Osteocyte (in vitro differentiated cells): ENCODE results near the gene MICALL2. TPM values are rescaled to one million over a fixed set of nuclear protein-coding genes. Genes with fewer than 3 reads are reported as not detected.

Experiments
- DNase-seq: peaks from one replicate; pipeline ENCODE4 v3.0.0; 2021; ENCODE audit warnings: mixed read lengths; ENCODE audit not compliant: unreplicated experiment; ENCODE audit errors: extremely low spot score
- H3K27ac Mint-ChIP-seq: one replicate; pipeline ENCODE4 v1.8.0; 2021; ENCODE audit warnings: mild to moderate bottlenecking, mixed read lengths; ENCODE audit not compliant: unreplicated experiment
- H3K27me3 Mint-ChIP-seq: one replicate; pipeline ENCODE4 v1.8.0; 2021; ENCODE audit warnings: mixed read lengths; ENCODE audit not compliant: unreplicated experiment
- H3K36me3 Mint-ChIP-seq: one replicate; pipeline ENCODE4 v1.8.0; 2021; ENCODE audit warnings: mixed read lengths; ENCODE audit not compliant: unreplicated experiment
- H3K4me1 Mint-ChIP-seq: one replicate; pipeline ENCODE4 v1.8.0; 2021; ENCODE audit warnings: mixed read lengths; ENCODE audit not compliant: unreplicated experiment
- H3K4me3 Mint-ChIP-seq: one replicate; pipeline ENCODE4 v1.8.0; 2021; ENCODE audit warnings: mild to moderate bottlenecking, moderate library complexity, mixed read lengths; ENCODE audit not compliant: unreplicated experiment
- H3K9me3 Mint-ChIP-seq: one replicate; pipeline ENCODE4 v1.8.0; 2021; ENCODE audit warnings: mixed read lengths; ENCODE audit not compliant: unreplicated experiment
- CTCF ChIP-seq: fragments of 200-600 bp; sonication (generic); IDR thresholded peaks from 2 replicates; pipeline ENCODE4 v1.5.0; 2021; ENCODE audit warnings: antibody characterized with exemption, mild to moderate bottlenecking, moderate library complexity
- total RNA-seq: library from RNA; stranded (reverse); gene quantifications from 2 replicates; pipeline ENCODE4 v1.2.1, GENCODE V29; 2021

MICALL2 gene
- total RNA-seq, 1 donor from 2014 or later = 63.1 TPM

GRCh38 chr7:1468643-1469298 lies 9.5 kb upstream of the MICALL2 start:
- no peak for DNase-seq
- Mint-ChIP-seq H3K36me3 (peaks cover 1% of the 10 kb centered on the region), H3K27ac (no peak overlapping the region), H3K9me3 (no peaks in the 10 kb centered on the region), H3K4me1 (peaks cover 15% of the 10 kb centered on the region), H3K27me3 (no peaks in the 10 kb centered on the region), H3K4me3 (no peak overlapping the region)
- TF ChIP-seq CTCF = no peak

- no peak overlapping the region for H3K4me3 Mint-ChIP-seq
- no peaks in the 10 kb centered on the region for H3K27me3 Mint-ChIP-seq
- no peak for TF ChIP-seq CTCF
- H3K9me3 Mint-ChIP-seq = no peaks in the 10 kb centered on the region
- peak overlapping the region; percentile 31 for H3K27ac Mint-ChIP-seq
- DNase-seq = no peak
- peaks cover 1% of the 10 kb centered on the region for H3K36me3 Mint-ChIP-seq
- peaks cover 15% of the 10 kb centered on the region for H3K4me1 Mint-ChIP-seq
These were observed 8.9 kb upstream of the MICALL2 start for GRCh38 chr7:1468203-1468602.

- peaks cover 1% of the 10 kb centered on the region for H3K36me3 Mint-ChIP-seq
- peak; percentile 91 for DNase-seq
- peaks cover 26% of the 10 kb centered on the region for H3K4me1 Mint-ChIP-seq
- no peaks in the 10 kb centered on the region for H3K27me3 Mint-ChIP-seq
- peak overlapping the region; percentile 71 for H3K27ac Mint-ChIP-seq
- no peak for TF ChIP-seq CTCF
- H3K9me3 Mint-ChIP-seq = no peaks in the 10 kb centered on the region
- no peak overlapping the region for H3K4me3 Mint-ChIP-seq
These were observed 7.4 kb upstream of the MICALL2 start for GRCh38 chr7:1466524-1467271.

- no peaks in the 10 kb centered on the region for H3K27me3 Mint-ChIP-seq
- H3K4me1 Mint-ChIP-seq = peaks cover 35% of the 10 kb centered on the region
- TF ChIP-seq CTCF = no peak
- no peak for DNase-seq
- H3K27ac Mint-ChIP-seq = no peak overlapping the region
- H3K9me3 Mint-ChIP-seq = no peaks in the 10 kb centered on the region
- H3K4me3 Mint-ChIP-seq = no peak overlapping the region
- no peaks in the 10 kb centered on the region for H3K36me3 Mint-ChIP-seq
These were observed 5.4 kb upstream of the MICALL2 start for GRCh38 chr7:1464694-1465093.

GRCh38 chr7:1463676-1464223 lies 4.5 kb upstream of the MICALL2 start:
- H3K4me1 Mint-ChIP-seq = peaks cover 35% of the 10 kb centered on the region
- no peaks in the 10 kb centered on the region for H3K9me3 Mint-ChIP-seq
- no peaks in the 10 kb centered on the region for H3K36me3 Mint-ChIP-seq
- no peak for DNase-seq
- no peak overlapping the region for H3K27ac Mint-ChIP-seq
- no peaks in the 10 kb centered on the region for H3K27me3 Mint-ChIP-seq
- no peak for TF ChIP-seq CTCF
- H3K4me3 Mint-ChIP-seq = no peak overlapping the region
